Measurements from ENCODE around the gene OVOL1.

DNA sequence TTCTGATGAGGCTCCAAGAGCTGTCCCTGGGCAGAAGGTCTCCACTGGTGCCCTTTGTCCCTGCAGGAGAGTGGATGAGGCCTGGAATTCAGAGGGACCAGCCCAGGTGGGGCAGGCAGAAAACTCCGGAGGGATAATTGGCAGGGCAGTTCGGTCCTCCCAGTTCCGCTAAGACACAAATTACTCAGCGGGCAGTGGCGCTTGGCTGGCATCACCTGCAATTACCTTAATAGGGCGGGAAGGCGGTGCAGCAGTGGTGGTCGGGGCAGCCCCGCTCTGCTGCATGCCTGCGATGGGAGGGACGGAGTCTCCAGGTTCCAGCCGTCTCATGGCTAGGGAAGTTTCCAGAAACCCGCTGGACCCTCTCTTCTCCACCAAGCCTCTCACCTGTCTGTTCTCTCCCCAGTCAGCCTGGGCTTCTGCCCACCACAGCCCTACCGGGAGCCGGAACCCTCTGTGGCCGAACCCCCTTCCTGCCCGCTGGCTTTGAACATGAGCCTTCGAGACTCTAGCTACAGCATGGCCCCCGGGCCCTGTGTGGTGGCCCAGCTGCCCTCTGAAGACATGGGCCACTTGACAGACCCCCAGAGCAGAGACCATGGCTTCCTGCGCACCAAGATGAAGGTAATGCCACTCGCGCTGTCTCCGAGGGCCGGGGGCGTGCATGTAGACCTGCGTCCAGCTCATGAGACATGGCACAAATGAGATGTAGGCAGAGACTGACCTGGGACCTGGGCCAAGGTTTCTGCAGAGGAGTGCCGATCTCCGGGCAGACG, 7.0 kb downstream of the OVOL1 start:
- TF ChIP-seq, protein P1, sequence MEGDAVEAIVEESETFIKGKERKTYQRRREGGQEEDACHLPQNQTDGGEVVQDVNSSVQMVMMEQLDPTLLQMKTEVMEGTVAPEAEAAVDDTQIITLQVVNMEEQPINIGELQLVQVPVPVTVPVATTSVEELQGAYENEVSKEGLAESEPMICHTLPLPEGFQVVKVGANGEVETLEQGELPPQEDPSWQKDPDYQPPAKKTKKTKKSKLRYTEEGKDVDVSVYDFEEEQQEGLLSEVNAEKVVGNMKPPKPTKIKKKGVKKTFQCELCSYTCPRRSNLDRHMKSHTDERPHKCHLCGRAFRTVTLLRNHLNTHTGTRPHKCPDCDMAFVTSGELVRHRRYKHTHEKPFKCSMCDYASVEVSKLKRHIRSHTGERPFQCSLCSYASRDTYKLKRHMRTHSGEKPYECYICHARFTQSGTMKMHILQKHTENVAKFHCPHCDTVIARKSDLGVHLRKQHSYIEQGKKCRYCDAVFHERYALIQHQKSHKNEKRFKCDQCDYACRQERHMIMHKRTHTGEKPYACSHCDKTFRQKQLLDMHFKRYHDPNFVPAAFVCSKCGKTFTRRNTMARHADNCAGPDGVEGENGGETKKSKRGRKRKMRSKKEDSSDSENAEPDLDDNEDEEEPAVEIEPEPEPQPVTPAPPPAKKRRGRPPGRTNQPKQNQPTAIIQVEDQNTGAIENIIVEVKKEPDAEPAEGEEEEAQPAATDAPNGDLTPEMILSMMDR (conservative IDR thresholded peaks at IDR 0.05): no peak
- no peak for TF ChIP-seq EZH2 (IDR thresholded peaks at IDR 0.05; ENCODE audit: low read depth)
